HepG2 (cell line): Measurements from ENCODE around the gene ZBTB43. TPM values are rescaled to one million over a fixed set of nuclear protein-coding genes. Genes with fewer than 3 reads are reported as not detected.

ENCODE experiments used
- ATAC-seq: fragments of 200-7000 bp; cut with Tn5 transposase; 3 replicates; pipeline ENCODE4 v1.9.1; 2020; ENCODE audit warnings: mild to moderate bottlenecking, moderate library complexity
- BruUV-seq: library from RNA; stranded (reverse); fragments of 400-500 nt; replicated peaks from 2 replicates; lab custom pipeline; 2021; lab: Mats Ljungman, UMichigan
- CTCF ChIA-PET: fragments of 300-600 bp; formaldehyde crosslinking; extraction: SDS; loops from one replicate; lab custom pipeline; 2021; ENCODE audit warnings: low total read pairs, inconsistent platforms, low intra/inter-chr PET ratio; lab: Yijun Ruan, JAX
- POLR2A ChIA-PET: fragments of 350-600 bp; sonication (Branson Sonifier 250); formaldehyde crosslinking; loops from one replicate; lab custom pipeline; 2020; ENCODE audit warnings: antibody characterized with exemption, inconsistent platforms; lab: Yijun Ruan, JAX
- DNase-seq: peaks from one replicate; pipeline ENCODE4 v3.0.0-alpha.2; 2015; ENCODE audit warnings: low spot score
- FAIRE-seq: peaks from 3 replicates; lab custom pipeline; 2011; peaks lifted over from hg19 to GRCh38; lab: Jason Lieb, UNC
- H2AFZ ChIP-seq: one replicate; pipeline ENCODE4 v1.6.1; 2011; ENCODE audit warnings: low read length, inconsistent platforms
- H3K27ac ChIP-seq: fragments of 300-600 bp; 3 replicates; pipeline ENCODE4 v1.8.0; 2011; ENCODE audit warnings: mixed run types, mild to moderate bottlenecking, mixed read lengths, low read length, inconsistent platforms; ENCODE audit not compliant: insufficient read depth; ENCODE audit errors: extremely low read length
- H3K27me3 ChIP-seq, 2 experiments: fragments of 200-600 bp in 1 of 2; 2 replicates in 1 of 2; 3 replicates in 1 of 2; pipeline versions ENCODE4 v1.6.0 to v1.8.0; 2011; ENCODE audit warnings: low read length in 2 of 2, mild to moderate bottlenecking in 2 of 2, moderate library complexity in 2 of 2, inconsistent platforms in 1 of 2; ENCODE audit not compliant: insufficient read depth in 2 of 2, control insufficient read depth in 1 of 2
- H3K36me3 ChIP-seq, 2 experiments: fragments of 200-600 bp in 1 of 2; replicated peaks in 1 of 2; 2 replicates in 1 of 2; 3 replicates in 1 of 2; pipeline versions ENCODE4 v1.5.1 to v1.8.0; 2011; ENCODE audit warnings: low read length in 2 of 2, inconsistent platforms in 1 of 2; ENCODE audit not compliant: insufficient read depth in 2 of 2, control insufficient read depth in 1 of 2
- H3K4me1 ChIP-seq: 2 replicates; pipeline ENCODE4 v1.5.1; 2012; ENCODE audit warnings: low read length, inconsistent platforms; ENCODE audit not compliant: insufficient read depth
- H3K4me2 ChIP-seq: 2 replicates; pipeline ENCODE4 v1.6.0; 2011; ENCODE audit warnings: low read depth, low read length, inconsistent platforms
- H3K4me3 ChIP-seq, 3 experiments: fragments of 200-600 bp in 1 of 3; sonication (generic), shearing (Covaris generic) in 1 of 3; replicated peaks in 1 of 3; 2 replicates each; pipeline ENCODE4 v1.5.1; 2011 to 2016; ENCODE audit warnings: low read length in 3 of 3, inconsistent platforms in 2 of 3, low read depth in 2 of 3, mild to moderate bottlenecking in 2 of 3, control low read depth in 1 of 3, mixed read lengths in 1 of 3; ENCODE audit not compliant: insufficient read depth in 1 of 3
- H3K79me2 ChIP-seq: one replicate; pipeline ENCODE4 v1.6.1; 2011; ENCODE audit warnings: low read length, inconsistent platforms; ENCODE audit not compliant: insufficient read depth
- H3K9ac ChIP-seq: 2 replicates; pipeline ENCODE4 v1.6.0; 2011; ENCODE audit warnings: mild to moderate bottlenecking, low read depth, low read length, inconsistent platforms; ENCODE audit not compliant: insufficient read depth
- H3K9me3 ChIP-seq: 2 replicates; pipeline ENCODE4 v1.5.1; 2012; ENCODE audit warnings: mild to moderate bottlenecking, low read length
- H4K20me1 ChIP-seq: 2 replicates; pipeline ENCODE4 v1.6.0; 2011; ENCODE audit warnings: inconsistent platforms, mild to moderate bottlenecking, low read length, moderate library complexity; ENCODE audit not compliant: insufficient read depth
- BCLAF1 ChIP-seq: fragments of 450-650 bp; IDR thresholded peaks from 2 replicates; pipeline ENCODE4 v1.6.1; 2017; ENCODE audit warnings: mild to moderate bottlenecking
- CERS6 ChIP-seq: sonication (generic); formaldehyde crosslinking; IDR thresholded peaks from 2 replicates; pipeline ENCODE4 v1.5.0; 2020; ENCODE audit warnings: missing genetic modification reagents
- GLMP ChIP-seq: sonication (generic); formaldehyde crosslinking; IDR thresholded peaks from 2 replicates; pipeline ENCODE4 v1.9.0; 2021; ENCODE audit warnings: missing genetic modification reagents, mild to moderate bottlenecking, borderline replicate concordance
- HNRNPK ChIP-seq: fragments of 200-400 bp; formaldehyde crosslinking; IDR thresholded peaks from 2 replicates; pipeline ENCODE4 v1.6.1; 2018; ENCODE audit warnings: low read length, low read depth, moderate library complexity, mild to moderate bottlenecking; ENCODE audit not compliant: poor library complexity, severe bottlenecking
- KLF6 ChIP-seq: IDR thresholded peaks from 2 replicates; pipeline ENCODE4 v1.8.0; 2016; ENCODE audit warnings: missing biosample characterization, missing genetic modification reagents
- MAFK ChIP-seq, 2 experiments: IDR thresholded peaks in 1 of 2; conservative IDR thresholded peaks in 1 of 2; 2 replicates each; pipeline ENCODE4 v1.6.1; 2011; ENCODE audit warnings: improper control_type of control experiment in 2 of 2, low read length in 2 of 2
- MLX ChIP-seq: IDR thresholded peaks from 2 replicates; pipeline ENCODE4 v1.6.1; 2016
- NR2F6 ChIP-seq, 2 experiments: IDR thresholded peaks; 2 replicates each; pipeline ENCODE4 v1.6.1; 2016; ENCODE audit warnings: antibody characterized with exemption in 1 of 2, mild to moderate bottlenecking in 1 of 2
- RFXAP ChIP-seq: sonication (generic); formaldehyde crosslinking; IDR thresholded peaks from 2 replicates; pipeline ENCODE4 v1.4.0; 2020; ENCODE audit warnings: missing genetic modification reagents, borderline replicate concordance
- SALL1 ChIP-seq: sonication (generic); formaldehyde crosslinking; IDR thresholded peaks from 2 replicates; pipeline ENCODE4 v1.8.0; 2022; ENCODE audit warnings: mild to moderate bottlenecking, missing genetic modification reagents
- SOX6 ChIP-seq, 2 experiments: fragments of 450-650 bp in 1 of 2; sonication (generic) in 1 of 2; formaldehyde crosslinking in 1 of 2; IDR thresholded peaks; 2 replicates each; pipeline versions ENCODE4 v1.4.0 to v1.6.1; 2017 to 2020; ENCODE audit warnings: antibody characterized with exemption in 1 of 2, mild to moderate bottlenecking in 1 of 2, missing genetic modification reagents in 1 of 2
- SYNCRIP ChIP-seq: fragments of 200-400 bp; formaldehyde crosslinking; IDR thresholded peaks from 2 replicates; pipeline ENCODE4 v1.6.1; 2018; ENCODE audit warnings: mild to moderate bottlenecking, low read depth, low read length; ENCODE audit not compliant: insufficient read depth
- ZNF12 ChIP-seq: sonication (generic); formaldehyde crosslinking; IDR thresholded peaks from 2 replicates; pipeline ENCODE4 v1.5.0; 2020; ENCODE audit warnings: missing genetic modification reagents
- ZNF317 ChIP-seq: sonication (generic); formaldehyde crosslinking; IDR thresholded peaks from 2 replicates; pipeline ENCODE4 v1.5.0; 2020; ENCODE audit warnings: mild to moderate bottlenecking, missing genetic modification reagents
- ZNF333 ChIP-seq: sonication (generic); formaldehyde crosslinking; IDR thresholded peaks from 2 replicates; pipeline ENCODE4 v1.4.0; 2020; ENCODE audit warnings: mild to moderate bottlenecking, missing genetic modification reagents, borderline replicate concordance
- ZNF569 ChIP-seq: sonication (generic); formaldehyde crosslinking; IDR thresholded peaks from 2 replicates; pipeline ENCODE4 v1.5.0; 2020; ENCODE audit warnings: mild to moderate bottlenecking, missing genetic modification reagents, moderate library complexity, borderline replicate concordance
- ZNF7 ChIP-seq: IDR thresholded peaks from 2 replicates; pipeline ENCODE4 v1.6.1; 2016; ENCODE audit warnings: missing biosample characterization, missing genetic modification reagents
- ZSCAN25 ChIP-seq: sonication (generic); formaldehyde crosslinking; IDR thresholded peaks from 2 replicates; pipeline ENCODE4 v1.8.0; 2022; ENCODE audit warnings: mild to moderate bottlenecking, missing genetic modification reagents
- WGBS: methylation state at CpG from one replicate; pipeline ENCODE4 v1.1.6; 2017; ENCODE audit warnings: low lambda C conversion rate; 5-methylcytosine and 5-hydroxymethylcytosine counted together
- in situ Hi-C: cut with HindIII; loops from 2 replicates; pipeline ENCODE4 v1.10.0; 2017; ENCODE audit warnings: low pct_unique_long_range_greater_than_20kb; ENCODE audit not compliant: extremely low pct_ligation_motif_present
- intact Hi-C: fragments of 100-400 bp; cut with micrococcal nuclease; formaldehyde crosslinking; loops from one replicate; pipeline ENCODE4 v1.10.0; 2022; ENCODE audit not compliant: unreplicated experiment
- polyA plus RNA-seq, 8 experiments: library from polyadenylated mRNA; depleted of rRNA in 3 of 8; stranded (reverse) in 7 of 8; unstranded in 1 of 8; fragments of >200 nt; fragmentation: Illumina TruSeq in 4 of 8; extraction: Trizol in 4 of 8; gene quantifications; 2 replicates each; pipeline versions ENCODE4 v1.2.1 to v1.2.3, GENCODE V29; 2011 to 2016; ENCODE audit warnings: low read depth in 4 of 8, missing spikeins in 1 of 8, mixed read lengths in 1 of 8; ENCODE audit not compliant: insufficient read depth in 1 of 8
- total RNA-seq, 5 experiments: library from RNA; depleted of rRNA; stranded (reverse); fragments of >200 nt; fragmentation: Illumina TruSeq; extraction: Trizol; gene quantifications; 2 replicates each; pipeline ENCODE4 v1.2.3, GENCODE V29; 2016; ENCODE audit warnings: low read depth in 1 of 5

The ZBTB43 gene
- total and polyA plus RNA-seq, 2 of the 13 experiments (the other 11 are each of a cell fraction or from before 2014, with no cell fraction given): 7.1 to 31.4 TPM

- no peak for TF ChIP-seq CERS6 (CRISPR knock-in tag)
Measured at GRCh38 chr9:126853667-126854066, 48.8 kb downstream of the ZBTB43 start (continued).

- no peak overlapping the region for H2AFZ ChIP-seq
- ChIA-PET CTCF (no interaction called here), POLR2A (interaction anchor here (1.0 kb wide), 1 partner anchor 14 kb away, joined by 3 read pairs; no protein-coding TSS in a partner anchor)
- in situ Hi-C loops: no loop called here
- H3K4me3 ChIP-seq: 0 out of 6 replicates have a peak overlapping the region, but pooled peaks of 1 of the 3 experiments have one; percentile 15
- FAIRE-seq (peak; percentile 36), ATAC-seq (peak; percentile 63), DNase-seq (peak; percentile 39)
- H3K27ac ChIP-seq: no peak overlapping the region
- no peaks in the 10 kb centered on the region for H4K20me1 ChIP-seq
- peaks cover 32% of the 10 kb centered on the region for H3K4me1 ChIP-seq
- H3K27me3 ChIP-seq: peaks cover 0 to 9% of the 10 kb centered on the region in 2 experiments; a peak in 2 of 5 replicates
- H3K9me3 ChIP-seq: no peaks in the 10 kb centered on the region
- intact Hi-C loops: no loop called here
- H3K9ac ChIP-seq: no peak overlapping the region
- no peaks in the 10 kb centered on the region for H3K36me3 ChIP-seq
- 0% methylated on average over 7 of the region's 7 CpGs for WGBS
- H3K79me2 ChIP-seq: no peaks in the 10 kb centered on the region
- BruUV-seq: no TSS peak
- H3K4me2 ChIP-seq: peak overlapping the region; percentile 48; the same call in 1 of the 2 replicates
- no peak for TF ChIP-seq GLMP
- no peak for TF ChIP-seq RFXAP (CRISPR knock-in tag)
- TF ChIP-seq BCLAF1: no peak
- TF ChIP-seq NR2F6 (IDR thresholded peaks at IDR 0.05): no peak
- peak; percentile 23; the same call in 1 of the 2 replicates for TF ChIP-seq NR2F6 (CRISPR knock-in tag; IDR thresholded peaks at IDR 0.05)
- no peak for TF ChIP-seq SYNCRIP
- no peak for TF ChIP-seq ZNF333 (CRISPR knock-in tag)
- TF ChIP-seq ZNF317 (CRISPR knock-in tag): peak; percentile 88; the same call in 1 of the 2 replicates
- TF ChIP-seq MLX: peak; percentile 44; the same call in 1 of the 2 replicates
- peak; percentile 52 for TF ChIP-seq SALL1
- peak; percentile 73 for TF ChIP-seq ZNF7 (CRISPR knock-in tag)
- no peak for TF ChIP-seq ZNF12 (CRISPR knock-in tag)
- 0 out of 2 replicates have a peak, but pooled peaks have one; percentile 21 for TF ChIP-seq KLF6 (CRISPR knock-in tag)
- TF ChIP-seq SOX6 (IDR thresholded peaks at IDR 0.05): no peak
- TF ChIP-seq SOX6 (CRISPR knock-in tag; IDR thresholded peaks at IDR 0.05): peak; percentile 41
- TF ChIP-seq ZSCAN25: no peak
- TF ChIP-seq MAFK (conservative IDR thresholded peaks at IDR 0.05 in 1 of 2, IDR thresholded peaks at IDR 0.05 in 1 of 2; ENCODE audit: low read length in 2 of 2): no peak
- TF ChIP-seq HNRNPK: no peak
- no peak for TF ChIP-seq ZNF569 (CRISPR knock-in tag)
Measured at GRCh38 chr9:126854734-126855133, 49.9 kb downstream of the ZBTB43 start.
